Vagina (tissue), 2 donors: ENCODE results near the gene TMEM163. TPM values are rescaled to one million over a fixed set of nuclear protein-coding genes. Genes with fewer than 3 reads are reported as not detected.
"Not testable (repeated sequence)": the region's sequence is repeated elsewhere in the genome, so short reads cannot be mapped to it uniquely, and the experiment has no call there.

Experiments
- DNase-seq, 2 donors: peaks; one replicate each; pipeline ENCODE4 v3.0.0-alpha.2; 2017; ENCODE audit errors: extremely low spot score in 2 of 2
- H3K27ac ChIP-seq: fragments of 200-600 bp; sonication (generic); one replicate; pipeline ENCODE4 v1.5.1; 2019
- H3K27me3 ChIP-seq: fragments of 200-600 bp; sonication (generic); one replicate; pipeline ENCODE4 v1.5.1; 2019
- H3K36me3 ChIP-seq, 2 donors: fragments of 200-600 bp; sonication (generic); one replicate each; pipeline ENCODE4 v1.5.1; 2017 to 2019
- H3K4me1 ChIP-seq: fragments of 200-600 bp; sonication (generic); one replicate; pipeline ENCODE4 v1.5.1; 2019
- H3K4me3 ChIP-seq, 2 donors: fragments of 200-600 bp; sonication (generic); 1 replicate in 1 of 2; 2 replicates in 1 of 2; pipeline ENCODE4 v1.5.1; 2016 to 2019
- H3K9me3 ChIP-seq: fragments of 200-600 bp; sonication (generic); one replicate; pipeline ENCODE4 v1.5.1; 2019
- CTCF ChIP-seq, 3 experiments: fragments of 450-650 bp in 2 of 3; fragments of 200-600 bp in 1 of 3; sonication (generic) in 1 of 3; IDR thresholded peaks; one replicate each; pipeline ENCODE4 v1.5.1; 2017 to 2019; ENCODE audit warnings: antibody characterized with exemption in 3 of 3, mild to moderate bottlenecking in 2 of 3, moderate library complexity in 2 of 3
- POLR2A ChIP-seq, 2 donors: fragments of 450-650 bp; IDR thresholded peaks; one replicate each; pipeline ENCODE4 v1.6.1; 2017; ENCODE audit warnings: antibody characterized with exemption in 2 of 2, mild to moderate bottlenecking in 2 of 2, moderate library complexity in 2 of 2
- POLR2AphosphoS5 ChIP-seq, 2 donors: sonication (generic); formaldehyde crosslinking; IDR thresholded peaks; one replicate each; pipeline ENCODE4 v1.9.0; 2017; ENCODE audit warnings: antibody characterized with exemption in 2 of 2, mild to moderate bottlenecking in 2 of 2, low read depth in 1 of 2; ENCODE audit not compliant: insufficient read depth in 1 of 2
- intact Hi-C: fragments of 100-400 bp; cut with DNase I; formaldehyde crosslinking; loops from one replicate; pipeline ENCODE4 v1.15.1; 2023
- total RNA-seq: library from RNA; depleted of rRNA; stranded (reverse); fragments of >200 nt; gene quantifications from one replicate; pipeline ENCODE4 v1.2.3, GENCODE V29; 2016

TMEM163 gene
- total RNA-seq, 1 donor from 2014 or later, result not detected

GRCh38 chr2:134482131-134482723 is 236.6 kb downstream of the TMEM163 start:
- peak; percentile 25 to 40 for DNase-seq
- Histone ChIP-seq H3K36me3 (no peaks in the 10 kb centered on the region), H3K27me3 (no peaks in the 10 kb centered on the region), H3K4me3 (no peak overlapping the region), H3K4me1 (no peaks in the 10 kb centered on the region), H3K27ac (no peak overlapping the region), H3K9me3 (no peaks in the 10 kb centered on the region)
- TF ChIP-seq POLR2A (IDR thresholded peaks at IDR 0.05) (no peak), CTCF (IDR thresholded peaks at IDR 0.05) (no peak), POLR2AphosphoS5 (IDR thresholded peaks at IDR 0.05; ENCODE audit: insufficient read depth in 1 of 2, low read depth in 1 of 2) (no peak)
- intact Hi-C loops, result no loop called here

GRCh38 chr2:134479696-134480330 is 239.0 kb downstream of the TMEM163 start:
- intact Hi-C loops, result no loop called here
- peak; percentile 49 to 56 for DNase-seq
- Histone ChIP-seq H3K4me1 (no peaks in the 10 kb centered on the region), H3K36me3 (no peaks in the 10 kb centered on the region), H3K9me3 (no peaks in the 10 kb centered on the region), H3K27me3 (no peaks in the 10 kb centered on the region), H3K27ac (no peak overlapping the region), H3K4me3 (no peak overlapping the region)
- TF ChIP-seq POLR2AphosphoS5 (IDR thresholded peaks at IDR 0.05; ENCODE audit: insufficient read depth in 1 of 2, low read depth in 1 of 2) (no peak), POLR2A (IDR thresholded peaks at IDR 0.05) (no peak), CTCF (IDR thresholded peaks at IDR 0.05) (no peak)

GRCh38 chr2:134476982-134477381 is 241.8 kb downstream of the TMEM163 start:
- H3K27me3 ChIP-seq, H3K9me3 ChIP-seq, intact Hi-C loops, H3K4me3 ChIP-seq, H3K4me1 ChIP-seq, H3K27ac ChIP-seq, H3K36me3 ChIP-seq: not testable (repeated sequence)
- peak; percentile 29 to 34 for DNase-seq

- Histone ChIP-seq H3K4me1 (no peaks in the 10 kb centered on the region), H3K4me3 (no peak overlapping the region), H3K27me3 (no peaks in the 10 kb centered on the region), H3K36me3 (no peaks in the 10 kb centered on the region), H3K27ac (no peak overlapping the region), H3K9me3 (no peaks in the 10 kb centered on the region)
- peak; percentile 60 to 64 for DNase-seq
- TF ChIP-seq POLR2AphosphoS5 (IDR thresholded peaks at IDR 0.05; ENCODE audit: insufficient read depth in 1 of 2, low read depth in 1 of 2) (no peak), POLR2A (IDR thresholded peaks at IDR 0.05) (no peak), CTCF (IDR thresholded peaks at IDR 0.05) (no peak)
- intact Hi-C loops, result no loop called here
Observed at GRCh38 chr2:134470561-134471168, 248.1 kb downstream of the TMEM163 start.

GRCh38 chr2:134469516-134470115 is 249.2 kb downstream of the TMEM163 start:
- Histone ChIP-seq H3K9me3 (no peaks in the 10 kb centered on the region), H3K4me3 (no peak overlapping the region), H3K4me1 (no peaks in the 10 kb centered on the region), H3K36me3 (no peaks in the 10 kb centered on the region), H3K27ac (no peak overlapping the region), H3K27me3 (no peaks in the 10 kb centered on the region)
- peak; percentile 32 to 74 for DNase-seq
- TF ChIP-seq CTCF (IDR thresholded peaks at IDR 0.05) (no peak), POLR2AphosphoS5 (IDR thresholded peaks at IDR 0.05; ENCODE audit: insufficient read depth in 1 of 2, low read depth in 1 of 2) (no peak), POLR2A (IDR thresholded peaks at IDR 0.05) (no peak)
- intact Hi-C loops, result no loop called here
